Naive thymus-derived CD4-positive, alpha-beta T cell (primary cell): ENCODE data around the gene CRYGN. TPM values are rescaled to one million over a fixed set of nuclear protein-coding genes. Genes with fewer than 3 reads are reported as not detected.
A peak's percentile ranks its signal among the peaks of the same experiment; 100 is the strongest.

ENCODE experiments used
- ATAC-seq: fragments of 150-1000 bp; cut with Tn5 transposase; 2 replicates; pipeline ENCODE4 v1.10.0; 2021; ENCODE audit warnings: mild to moderate bottlenecking, moderate library complexity
- CTCF ChIA-PET: fragments of 350-600 bp; sonication (Branson Sonifier 250); formaldehyde crosslinking; loops from one replicate; lab custom pipeline; 2021; ENCODE audit warnings: antibody characterized with exemption; lab: Charles Lee
- POLR2A ChIA-PET: fragments of 350-600 bp; sonication (Branson Sonifier 250); formaldehyde crosslinking; loops from one replicate; lab custom pipeline; 2021; ENCODE audit warnings: antibody characterized with exemption, inconsistent platforms; lab: Charles Lee
- DNase-seq, 9 donors: peaks; one replicate each; pipeline versions ENCODE4 v3.0.0 to v3.0.0-alpha.2; 2020 to 2022; ENCODE audit warnings: mixed read lengths in 1 of 9
- H3K27ac ChIP-seq: one replicate; pipeline ENCODE4 v1.7.0; 2013; ENCODE audit warnings: mild to moderate bottlenecking, low read depth, low read length, moderate library complexity
- H3K27me3 ChIP-seq, 2 donors: one replicate each; pipeline ENCODE4 v1.7.0; 2013; ENCODE audit warnings: low read length in 2 of 2, mild to moderate bottlenecking in 2 of 2, moderate library complexity in 2 of 2; ENCODE audit not compliant: control insufficient read depth in 2 of 2, insufficient read depth in 2 of 2
- H3K36me3 ChIP-seq, 3 experiments: 1 replicate in 2 of 3; 2 replicates in 1 of 3; pipeline ENCODE4 v1.7.0; 2013; ENCODE audit warnings: low read length in 3 of 3, mild to moderate bottlenecking in 3 of 3, moderate library complexity in 1 of 3; ENCODE audit not compliant: insufficient read depth in 3 of 3, control insufficient read depth in 2 of 3
- H3K4me1 ChIP-seq, 2 donors: one replicate each; pipeline ENCODE4 v1.7.0; 2013; ENCODE audit warnings: low read length in 2 of 2, mild to moderate bottlenecking in 2 of 2, moderate library complexity in 1 of 2; ENCODE audit not compliant: control insufficient read depth in 2 of 2, insufficient read depth in 2 of 2
- H3K4me3 ChIP-seq: 2 replicates; pipeline ENCODE4 v1.7.0; 2013; ENCODE audit warnings: mild to moderate bottlenecking, low read length
- H3K9me3 ChIP-seq, 3 experiments: 1 replicate in 2 of 3; 2 replicates in 1 of 3; pipeline ENCODE4 v1.7.0; 2013; ENCODE audit warnings: low read length in 3 of 3; ENCODE audit not compliant: control insufficient read depth in 2 of 3
- H3K27ac Mint-ChIP-seq, 9 donors: one replicate each; pipeline ENCODE4 v1.8.0; 2020 to 2022; ENCODE audit warnings: mixed read lengths in 9 of 9, mild to moderate bottlenecking in 8 of 9, moderate library complexity in 5 of 9, inconsistent platforms in 2 of 9
- H3K27me3 Mint-ChIP-seq, 5 donors: one replicate each; pipeline ENCODE4 v1.8.0; 2021 to 2022; ENCODE audit warnings: mixed read lengths in 5 of 5, mild to moderate bottlenecking in 1 of 5
- H3K36me3 Mint-ChIP-seq, 5 donors: one replicate each; pipeline ENCODE4 v1.8.0; 2020 to 2022; ENCODE audit warnings: mixed read lengths in 5 of 5, mild to moderate bottlenecking in 3 of 5, inconsistent platforms in 1 of 5
- H3K4me1 Mint-ChIP-seq, 7 donors: one replicate each; pipeline ENCODE4 v1.8.0; 2020 to 2022; ENCODE audit warnings: mixed read lengths in 7 of 7, mild to moderate bottlenecking in 3 of 7, inconsistent platforms in 1 of 7
- H3K4me3 Mint-ChIP-seq, 10 donors: one replicate each; pipeline ENCODE4 v1.8.0; 2020 to 2022; ENCODE audit warnings: mild to moderate bottlenecking in 10 of 10, mixed read lengths in 10 of 10, moderate library complexity in 6 of 10, inconsistent platforms in 2 of 10
- H3K9me3 Mint-ChIP-seq, 11 donors: one replicate each; pipeline ENCODE4 v1.8.0; 2020 to 2022; ENCODE audit warnings: mixed read lengths in 11 of 11, mild to moderate bottlenecking in 4 of 11, inconsistent platforms in 1 of 11, moderate library complexity in 1 of 11
- intact Hi-C, 2 donors: fragments of 100-400 bp; cut with micrococcal nuclease; formaldehyde crosslinking; loops; one replicate each; pipeline ENCODE4 v1.15.1; 2023
- polyA plus RNA-seq, 2 donors: library from polyadenylated mRNA; unstranded; fragments of 300-500 nt; fragmentation: Illumina TruSeq; gene quantifications; one replicate each; pipeline ENCODE4 v1.2.3, GENCODE V29; 2021
- total RNA-seq, 6 experiments: library from RNA in 5 of 6; stranded (reverse) in 5 of 6; gene quantifications; 1 replicate in 5 of 6; 2 replicates in 1 of 6; pipeline ENCODE4 v1.2.3 and lab custom pipeline; 2021 to 2026

CRYGN gene
- total and polyA plus RNA-seq, 7 experiments from 2014 or later, result 0.33 to 1.1 (median 0.48) TPM; not detected in 2

DNA sequence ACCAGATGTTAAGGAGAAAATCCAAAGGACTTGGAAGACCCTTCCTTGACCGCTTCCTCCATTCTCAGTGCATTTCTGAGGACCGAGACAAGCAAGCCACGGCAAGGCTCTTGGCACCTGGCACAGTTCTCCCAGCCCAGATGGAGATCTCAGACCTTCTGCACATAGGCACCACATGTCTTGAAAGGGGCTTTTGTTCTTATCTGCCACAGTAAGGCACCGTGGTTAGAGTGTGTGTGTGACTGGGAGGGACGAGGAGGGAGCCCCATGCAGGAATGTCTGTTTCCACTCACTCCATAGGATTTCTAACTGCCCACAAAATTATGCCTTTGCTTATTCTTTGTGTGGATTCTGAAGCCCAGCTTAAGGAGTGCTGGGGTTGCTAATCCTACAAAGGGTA is 19.8 kb downstream of the CRYGN start:
- H3K4me1 Mint-ChIP-seq, result peaks cover 0 to 2% (median 0%) of the 10 kb centered on the region in 7 donors
- CTCF ChIA-PET, result interaction anchor here (1.2 kb wide), 1 partner anchor 52 kb away, joined by 3 read pairs; no protein-coding TSS in a partner anchor
- intact Hi-C loops, result no loop called here
- peaks cover 0 to 7% (median 3%) of the 10 kb centered on the region in 3 experiments for H3K9me3 ChIP-seq
- H3K4me3 ChIP-seq, result no peak overlapping the region
- no peak overlapping the region for H3K27ac ChIP-seq
- H3K27me3 ChIP-seq, result no peaks in the 10 kb centered on the region
- POLR2A ChIA-PET, result interaction anchor here (2.7 kb wide), 1 partner anchor 10 kb away, joined by 7 read pairs; no protein-coding TSS in a partner anchor
- peaks cover 0 to 41% (median 0%) of the 10 kb centered on the region in 5 donors for H3K27me3 Mint-ChIP-seq
- H3K36me3 ChIP-seq, result no peaks in the 10 kb centered on the region
- H3K4me1 ChIP-seq, result no peaks in the 10 kb centered on the region
- H3K36me3 Mint-ChIP-seq, result peaks cover 0 to 9% (median 5%) of the 10 kb centered on the region in 5 donors
- no peak overlapping the region for H3K27ac Mint-ChIP-seq
- H3K4me3 Mint-ChIP-seq, result no peak overlapping the region
- H3K9me3 Mint-ChIP-seq, result peaks cover 0 to 18% (median 10%) of the 10 kb centered on the region in 11 donors
- DNase-seq (no peak), ATAC-seq (no peak)

DNA sequence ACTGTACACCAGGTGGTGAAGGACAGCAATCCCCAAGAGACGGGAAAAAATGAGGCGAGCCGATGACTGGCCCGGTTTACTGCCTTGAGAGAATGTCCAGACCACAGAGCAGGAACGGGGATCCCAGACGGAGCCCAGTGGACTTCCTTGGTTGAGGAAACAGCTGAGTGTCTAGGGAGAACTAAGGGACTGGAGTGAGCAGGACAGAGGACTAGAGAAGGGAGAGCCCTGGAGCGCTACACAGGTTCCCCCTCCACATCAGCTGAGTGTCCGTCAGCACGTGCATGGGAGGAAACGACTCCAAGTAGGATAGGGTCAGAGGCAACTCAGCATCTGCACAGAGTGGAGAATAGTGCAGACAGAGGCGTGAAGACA is 23.0 kb downstream of the CRYGN start:
- Histone ChIP-seq H3K9me3 (peaks cover 0 to 7% (median 3%) of the 10 kb centered on the region in 3 experiments), H3K4me1 (no peaks in the 10 kb centered on the region), H3K27ac (no peak overlapping the region), H3K27me3 (no peaks in the 10 kb centered on the region), H3K4me3 (no peak overlapping the region), H3K36me3 (no peaks in the 10 kb centered on the region)
- Mint-ChIP-seq H3K4me1 (peaks cover 0 to 13% (median 4%) of the 10 kb centered on the region in 7 donors), H3K9me3 (peaks cover 0 to 18% (median 8%) of the 10 kb centered on the region in 11 donors), H3K27me3 (peaks cover 2 to 60% (median 7%) of the 10 kb centered on the region in 5 donors), H3K36me3 (peaks cover 0 to 9% (median 4%) of the 10 kb centered on the region in 5 donors), H3K27ac (no peak overlapping the region), H3K4me3 (no peak overlapping the region)
- ATAC-seq, result no peak
- ChIA-PET CTCF (no interaction called here), POLR2A (no interaction called here)
- no peak for DNase-seq
- intact Hi-C loops, result no loop called here

DNA sequence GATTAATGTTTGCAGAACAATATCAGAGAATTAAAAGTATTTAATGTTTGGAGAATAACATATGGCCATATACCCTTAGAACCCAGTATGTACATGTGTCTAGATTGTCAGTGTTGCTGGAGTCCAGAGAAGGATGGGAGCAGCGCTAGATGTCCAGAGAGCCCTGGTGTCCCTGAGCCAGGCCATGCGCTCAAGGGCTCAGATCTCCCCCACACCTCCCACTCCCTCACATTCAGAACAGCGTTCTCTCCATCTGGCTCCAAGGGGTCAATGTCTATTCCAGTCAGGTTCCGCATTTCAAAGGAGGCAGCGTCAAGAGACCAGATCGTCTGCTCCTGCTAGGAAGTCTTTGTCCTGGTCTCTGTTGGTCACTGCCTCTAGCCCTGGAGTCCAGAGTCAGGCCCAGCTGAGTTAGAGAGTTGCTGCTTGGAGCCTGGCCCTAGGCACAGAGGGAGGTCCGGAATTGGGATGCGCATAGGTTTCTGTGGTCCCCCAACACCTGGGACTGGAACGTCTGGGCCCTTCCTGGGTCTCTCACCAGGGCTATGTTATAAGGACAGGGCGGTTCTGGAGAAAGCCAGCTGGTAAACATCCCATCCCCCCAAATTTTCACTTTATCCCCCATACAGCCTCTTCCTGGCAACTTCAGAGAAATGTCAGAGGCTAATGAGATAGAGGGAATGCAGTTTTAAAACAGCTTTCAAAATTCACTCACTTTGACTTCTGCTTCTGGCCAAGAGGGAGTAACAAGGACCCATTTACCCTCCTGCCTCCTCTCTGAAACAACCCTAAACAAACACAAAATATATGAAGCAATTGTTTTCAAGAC is 23.6 kb downstream of the CRYGN start:
- intact Hi-C loops, result no loop called here
- H3K36me3 ChIP-seq, result no peaks in the 10 kb centered on the region
- peaks cover 7 to 61% (median 11%) of the 10 kb centered on the region in 5 donors for H3K27me3 Mint-ChIP-seq
- H3K27me3 ChIP-seq, result no peaks in the 10 kb centered on the region
- peaks cover 0 to 18% (median 6%) of the 10 kb centered on the region in 11 donors for H3K9me3 Mint-ChIP-seq
- no peak for ATAC-seq
- CTCF ChIA-PET, result interaction anchor here (1.3 kb wide), 1 partner anchor 32 kb away, joined by 4 read pairs; no protein-coding TSS in a partner anchor
- H3K4me1 Mint-ChIP-seq, result peaks cover 0 to 13% (median 5%) of the 10 kb centered on the region in 7 donors
- H3K27ac ChIP-seq, result no peak overlapping the region
- H3K4me3 Mint-ChIP-seq, result no peak overlapping the region
- no peak overlapping the region for H3K4me3 ChIP-seq
- DNase-seq, result no peak
- peaks cover 0 to 7% (median 3%) of the 10 kb centered on the region in 3 experiments for H3K9me3 ChIP-seq
- H3K36me3 Mint-ChIP-seq, result peaks cover 0 to 9% (median 0%) of the 10 kb centered on the region in 5 donors
- POLR2A ChIA-PET, result interaction anchor here (0.7 kb wide), 1 partner anchor 700 kb away, joined by 3 read pairs; the partner anchor contains the start of gene GIMAP1
- peaks cover 0 to 2% of the 10 kb centered on the region in 2 donors for H3K4me1 ChIP-seq
- H3K27ac Mint-ChIP-seq, result no peak overlapping the region

- CTCF ChIA-PET, result interaction anchor here (1.3 kb wide), 1 partner anchor 32 kb away, joined by 4 read pairs; no protein-coding TSS in a partner anchor
Measured at GRCh38 chr7:151415375-151416105, 24.4 kb downstream of the CRYGN start.

GRCh38 chr7:151413241-151413640 is 26.7 kb downstream of the CRYGN start:
- H3K4me1 Mint-ChIP-seq, result peaks cover 11 to 24% (median 19%) of the 10 kb centered on the region in 7 donors
- no peak overlapping the region for H3K27ac Mint-ChIP-seq
- DNase-seq (no peak), ATAC-seq (no peak)
- H3K27ac ChIP-seq, result no peak overlapping the region
- H3K36me3 ChIP-seq, result no peaks in the 10 kb centered on the region
- peaks cover 11 to 24% of the 10 kb centered on the region in 2 donors for H3K4me1 ChIP-seq
- no peaks in the 10 kb centered on the region for H3K9me3 ChIP-seq
- CTCF ChIA-PET, result no interaction called here
- peaks cover 19 to 72% (median 27%) of the 10 kb centered on the region in 5 donors for H3K27me3 Mint-ChIP-seq
- intact Hi-C loops, result loop anchor here in 1 of 2 donors (5.0 kb wide), 1 partner anchor 34 kb away; no protein-coding TSS in a partner anchor
- peaks cover 0 to 4% of the 10 kb centered on the region in 2 donors for H3K27me3 ChIP-seq
- H3K9me3 Mint-ChIP-seq, result peaks cover 0 to 4% (median 2%) of the 10 kb centered on the region in 11 donors
- H3K36me3 Mint-ChIP-seq, result peaks cover 0 to 3% (median 0%) of the 10 kb centered on the region in 5 donors
- no peak overlapping the region for H3K4me3 ChIP-seq
- POLR2A ChIA-PET, result no interaction called here
- H3K4me3 Mint-ChIP-seq, result no peak overlapping the region

More at GRCh38 chr7:151415375-151416105, 24.4 kb downstream of the CRYGN start:
- Mint-ChIP-seq H3K4me1 (peaks cover 4 to 16% (median 11%) of the 10 kb centered on the region in 7 donors), H3K27me3 (peaks cover 15 to 65% (median 19%) of the 10 kb centered on the region in 5 donors), H3K27ac (no peak overlapping the region), H3K9me3 (peaks cover 0 to 18% (median 6%) of the 10 kb centered on the region in 11 donors), H3K36me3 (peaks cover 0 to 9% (median 0%) of the 10 kb centered on the region in 5 donors), H3K4me3 (no peak overlapping the region)
- Histone ChIP-seq H3K36me3 (no peaks in the 10 kb centered on the region), H3K27me3 (no peaks in the 10 kb centered on the region), H3K4me3 (no peak overlapping the region), H3K4me1 (peaks cover 4 to 7% of the 10 kb centered on the region in 2 donors), H3K27ac (no peak overlapping the region), H3K9me3 (peaks cover 0 to 7% (median 3%) of the 10 kb centered on the region in 3 experiments)
- DNase-seq (no peak), ATAC-seq (peak; percentile 87)
- intact Hi-C loops, result loop anchor here in 1 of 2 donors (2.0 kb wide), 1 partner anchor 13 kb away; no protein-coding TSS in a partner anchor
- POLR2A ChIA-PET, result interaction anchor here (0.7 kb wide), 1 partner anchor 699 kb away, joined by 3 read pairs; the partner anchor contains the start of gene GIMAP1

DNA sequence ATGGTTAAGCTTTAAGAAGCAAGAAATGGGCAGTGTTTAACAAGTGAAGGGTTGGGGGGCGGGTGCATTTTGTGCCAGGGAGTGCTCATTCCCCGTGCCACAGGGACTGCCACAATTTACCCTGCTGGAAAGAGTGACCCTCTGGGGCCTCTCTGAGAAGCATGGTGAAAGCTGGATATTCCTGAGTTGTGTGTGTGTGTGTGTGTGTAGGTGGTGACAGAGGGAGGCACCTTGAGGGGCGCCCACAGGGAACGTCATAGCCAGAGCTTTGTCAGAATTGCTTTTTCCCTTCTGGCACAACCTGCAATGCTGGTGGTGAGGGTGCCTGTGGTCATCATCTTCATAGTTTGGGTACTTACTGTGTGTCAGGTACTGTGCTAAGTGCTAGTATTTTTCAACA is 27.6 kb downstream of the CRYGN start:
- H3K27me3 ChIP-seq, result peaks cover 0 to 8% of the 10 kb centered on the region in 2 donors
- Mint-ChIP-seq H3K36me3 (no peaks in the 10 kb centered on the region), H3K27ac (no peak overlapping the region), H3K9me3 (peaks cover 0 to under 1% (median 0%) of the 10 kb centered on the region in 11 donors), H3K4me3 (no peak overlapping the region), H3K4me1 (peaks cover 11 to 24% (median 19%) of the 10 kb centered on the region in 7 donors), H3K27me3 (peaks cover 19 to 70% (median 27%) of the 10 kb centered on the region in 5 donors)
- ChIA-PET CTCF (interaction anchor here (1.0 to 1.1 kb wide), 2 partner anchors 25 to 44 kb away, joined by 3 read pairs; no protein-coding TSS in a partner anchor), POLR2A (interaction anchor here (0.6 kb wide), 1 partner anchor 41 kb away, joined by 5 read pairs; no protein-coding TSS in a partner anchor)
- no peak overlapping the region for H3K4me3 ChIP-seq
- ATAC-seq (no peak), DNase-seq (no peak)
- intact Hi-C loops, result loop anchor here in 1 of 2 donors (5.0 kb wide), 1 partner anchor 35 kb away; no protein-coding TSS in a partner anchor
- H3K4me1 ChIP-seq, result peaks cover 11 to 24% of the 10 kb centered on the region in 2 donors
- H3K9me3 ChIP-seq, result no peaks in the 10 kb centered on the region
- no peaks in the 10 kb centered on the region for H3K36me3 ChIP-seq
- H3K27ac ChIP-seq, result no peak overlapping the region
